ENCODE data around the gene DDB1. TPM values are rescaled to one million over a fixed set of nuclear protein-coding genes. Genes with fewer than 3 reads are reported as not detected.

Gene DDB1
- polyA plus RNA-seq, 1 experiment = 281 TPM

DNA sequence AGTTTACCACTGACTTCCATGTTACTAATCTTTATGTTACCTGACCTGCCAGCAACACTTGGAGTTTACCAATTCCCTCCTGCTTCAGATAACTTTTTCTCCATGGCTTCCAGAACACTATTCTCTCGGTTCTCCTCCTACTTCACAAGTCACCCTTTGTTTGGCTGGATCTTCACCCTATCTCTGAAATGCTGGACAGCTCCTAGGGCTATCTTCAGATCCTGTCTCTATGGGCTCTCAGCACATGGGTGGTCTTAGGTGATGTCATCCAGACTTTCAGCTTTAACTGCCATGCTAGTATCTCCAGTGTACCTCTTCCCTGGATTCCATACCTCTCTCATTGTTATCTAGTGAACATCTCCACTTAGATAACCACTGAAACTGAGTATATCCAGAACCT, 25.6 kb downstream of the DDB1 start:
- CTCF ChIA-PET = interaction anchor here (0.8 kb wide), 1 partner anchor 29 kb away, joined by 3 read pairs; no protein-coding TSS in a partner anchor
- TF ChIP-seq, protein P1, sequence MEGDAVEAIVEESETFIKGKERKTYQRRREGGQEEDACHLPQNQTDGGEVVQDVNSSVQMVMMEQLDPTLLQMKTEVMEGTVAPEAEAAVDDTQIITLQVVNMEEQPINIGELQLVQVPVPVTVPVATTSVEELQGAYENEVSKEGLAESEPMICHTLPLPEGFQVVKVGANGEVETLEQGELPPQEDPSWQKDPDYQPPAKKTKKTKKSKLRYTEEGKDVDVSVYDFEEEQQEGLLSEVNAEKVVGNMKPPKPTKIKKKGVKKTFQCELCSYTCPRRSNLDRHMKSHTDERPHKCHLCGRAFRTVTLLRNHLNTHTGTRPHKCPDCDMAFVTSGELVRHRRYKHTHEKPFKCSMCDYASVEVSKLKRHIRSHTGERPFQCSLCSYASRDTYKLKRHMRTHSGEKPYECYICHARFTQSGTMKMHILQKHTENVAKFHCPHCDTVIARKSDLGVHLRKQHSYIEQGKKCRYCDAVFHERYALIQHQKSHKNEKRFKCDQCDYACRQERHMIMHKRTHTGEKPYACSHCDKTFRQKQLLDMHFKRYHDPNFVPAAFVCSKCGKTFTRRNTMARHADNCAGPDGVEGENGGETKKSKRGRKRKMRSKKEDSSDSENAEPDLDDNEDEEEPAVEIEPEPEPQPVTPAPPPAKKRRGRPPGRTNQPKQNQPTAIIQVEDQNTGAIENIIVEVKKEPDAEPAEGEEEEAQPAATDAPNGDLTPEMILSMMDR (IDR thresholded peaks at IDR 0.05; ENCODE audit: insufficient read depth, low read depth, low read length) = no peak
- POLR2A ChIA-PET = no interaction called here
- peaks cover 54% of the 10 kb centered on the region for H3K36me3 ChIP-seq (ENCODE audit: control insufficient read depth, insufficient read depth, low read length)
- H3K4me3 ChIP-seq (ENCODE audit: low read depth, low read length) = no peak overlapping the region
- no peak for DNase-seq (ENCODE audit: low read depth)
- no peaks in the 10 kb centered on the region for H3K27me3 ChIP-seq (ENCODE audit: control insufficient read depth, insufficient read depth, low read length)

GRCh38 chr11:61306221-61306620, 26.7 kb downstream of the DDB1 start:
- no peaks in the 10 kb centered on the region for H3K27me3 ChIP-seq (ENCODE audit: control insufficient read depth, insufficient read depth, low read length)
- H3K4me3 ChIP-seq (ENCODE audit: low read depth, low read length) = no peak overlapping the region
- H3K36me3 ChIP-seq (ENCODE audit: control insufficient read depth, insufficient read depth, low read length) = peaks cover 56% of the 10 kb centered on the region
- TF ChIP-seq, protein P1 (IDR thresholded peaks at IDR 0.05; ENCODE audit: insufficient read depth, low read depth, low read length) = no peak
- no peak for DNase-seq (ENCODE audit: low read depth)
- POLR2A ChIA-PET = no interaction called here
- CTCF ChIA-PET = no interaction called here

GRCh38 chr11:61305417-61305816, 27.5 kb downstream of the DDB1 start:
- POLR2A ChIA-PET = no interaction called here
- H3K36me3 ChIP-seq (ENCODE audit: control insufficient read depth, insufficient read depth, low read length) = peaks cover 56% of the 10 kb centered on the region
- TF ChIP-seq, protein P1 (IDR thresholded peaks at IDR 0.05; ENCODE audit: insufficient read depth, low read depth, low read length) = no peak
- CTCF ChIA-PET = interaction anchor here (1.0 kb wide), 1 partner anchor 51 kb away, joined by 3 read pairs; no protein-coding TSS in a partner anchor
- DNase-seq (ENCODE audit: low read depth) = no peak
- H3K4me3 ChIP-seq (ENCODE audit: low read depth, low read length) = no peak overlapping the region
- H3K27me3 ChIP-seq (ENCODE audit: control insufficient read depth, insufficient read depth, low read length) = no peaks in the 10 kb centered on the region

DNA sequence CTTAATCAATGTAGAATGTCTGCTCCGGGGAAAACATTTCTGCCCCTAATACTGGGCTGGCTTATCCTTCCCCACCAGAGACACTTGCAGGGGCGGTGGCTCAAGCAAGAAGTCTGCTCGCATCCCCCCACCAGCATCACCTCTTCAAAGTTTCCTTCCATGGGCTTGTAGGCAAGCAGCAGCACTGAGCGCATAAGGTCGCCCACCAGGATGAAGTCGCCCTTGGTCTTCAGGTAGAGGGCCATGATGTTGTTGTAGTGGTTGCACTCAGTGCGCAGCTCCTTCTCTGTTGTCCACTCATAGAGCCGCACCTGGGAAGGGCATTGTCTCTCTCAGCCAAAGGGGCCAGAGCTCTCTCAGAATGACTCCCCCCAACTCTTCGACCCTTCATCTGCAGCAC, 29.2 kb downstream of the DDB1 start:
- DNase-seq (ENCODE audit: low read depth) = no peak
- H3K4me3 ChIP-seq (ENCODE audit: low read depth, low read length) = no peak overlapping the region
- ChIA-PET CTCF (interaction anchor here (1.1 kb wide), 1 partner anchor 82 kb away, joined by 7 read pairs; no protein-coding TSS in a partner anchor), POLR2A (no interaction called here)
- peaks cover 49% of the 10 kb centered on the region for H3K36me3 ChIP-seq (ENCODE audit: control insufficient read depth, insufficient read depth, low read length)
- TF ChIP-seq, protein P1 (IDR thresholded peaks at IDR 0.05; ENCODE audit: insufficient read depth, low read depth, low read length) = no peak
- no peaks in the 10 kb centered on the region for H3K27me3 ChIP-seq (ENCODE audit: control insufficient read depth, insufficient read depth, low read length)

- peaks cover 37% of the 10 kb centered on the region for H3K36me3 ChIP-seq (ENCODE audit: control insufficient read depth, insufficient read depth, low read length)
- DNase-seq (ENCODE audit: low read depth) = no peak
- no peak overlapping the region for H3K4me3 ChIP-seq (ENCODE audit: low read depth, low read length)
- ChIA-PET CTCF (no interaction called here), POLR2A (no interaction called here)
- no peaks in the 10 kb centered on the region for H3K27me3 ChIP-seq (ENCODE audit: control insufficient read depth, insufficient read depth, low read length)
- TF ChIP-seq, protein P1 (IDR thresholded peaks at IDR 0.05; ENCODE audit: insufficient read depth, low read depth, low read length) = no peak
These were observed 30.4 kb downstream of the DDB1 start for GRCh38 chr11:61302550-61302949.
